A673 (cell line): Measurements from ENCODE around the gene GPR157. TPM values are rescaled to one million over a fixed set of nuclear protein-coding genes. Genes with fewer than 3 reads are reported as not detected.

Source experiments
- BruUV-seq: library from RNA; stranded (reverse); fragments of 400-500 nt; replicated peaks from 2 replicates; lab custom pipeline; 2021; lab: Mats Ljungman, UMichigan
- CTCF ChIA-PET: fragments of 300-600 bp; sonication (Branson Sonifier 250); formaldehyde crosslinking; loops from one replicate; lab custom pipeline; 2022; ENCODE audit warnings: antibody characterized with exemption; lab: Charles Lee
- POLR2A ChIA-PET: fragments of 300-600 bp; sonication (Branson Sonifier 250); formaldehyde crosslinking; loops from one replicate; lab custom pipeline; 2022; ENCODE audit warnings: antibody characterized with exemption; ENCODE audit not compliant: low non-redundant PET; lab: Charles Lee
- DNase-seq: peaks from one replicate; pipeline ENCODE4 v3.0.0-alpha.2; 2015; ENCODE audit warnings: low spot score
- H3K27ac ChIP-seq: fragments of 200-600 bp; sonication (generic); 2 replicates; pipeline ENCODE4 v1.5.1; 2016; ENCODE audit warnings: mixed run types, low read depth, mild to moderate bottlenecking, mixed read lengths, antibody characterized with exemption, low read length; ENCODE audit not compliant: poor library complexity, severe bottlenecking
- H3K27me3 ChIP-seq: fragments of 200-600 bp; sonication (generic); replicated peaks from 2 replicates; pipeline ENCODE4 v1.6.1; 2017; ENCODE audit warnings: mixed run types, low read depth, mild to moderate bottlenecking, mixed read lengths, antibody characterized with exemption, low read length; ENCODE audit not compliant: insufficient read depth, poor library complexity
- H3K36me3 ChIP-seq: fragments of 200-600 bp; sonication (generic); 2 replicates; pipeline ENCODE4 v1.6.1; 2016; ENCODE audit warnings: mixed run types, mild to moderate bottlenecking, mixed read lengths, antibody characterized with exemption, low read length; ENCODE audit not compliant: insufficient read depth, poor library complexity, severe bottlenecking
- H3K4me1 ChIP-seq: fragments of 200-600 bp; sonication (generic); 2 replicates; pipeline ENCODE4 v1.6.1; 2017; ENCODE audit warnings: mixed run types, mild to moderate bottlenecking, mixed read lengths, antibody characterized with exemption, low read length; ENCODE audit not compliant: insufficient read depth, poor library complexity, severe bottlenecking
- H3K4me3 ChIP-seq: fragments of 200-600 bp; sonication (generic); 2 replicates; pipeline ENCODE4 v1.5.1; 2016; ENCODE audit warnings: low read depth, mixed run types, mild to moderate bottlenecking, mixed read lengths, low read length; ENCODE audit not compliant: poor library complexity, severe bottlenecking
- H3K9me3 ChIP-seq: fragments of 200-600 bp; sonication (generic); 2 replicates; pipeline ENCODE4 v1.6.1; 2016; ENCODE audit warnings: mixed run types, low read depth, mild to moderate bottlenecking, mixed read lengths, antibody characterized with exemption, low read length; ENCODE audit not compliant: poor library complexity, severe bottlenecking
- EZH2 ChIP-seq: fragments of 200-600 bp; sonication (generic); IDR thresholded peaks from 2 replicates; pipeline ENCODE4 v1.6.1; 2017; ENCODE audit warnings: borderline replicate concordance, low read depth, mild to moderate bottlenecking, mixed read lengths, antibody characterized with exemption, low read length; ENCODE audit not compliant: poor library complexity, severe bottlenecking
- intact Hi-C: fragments of 100-400 bp; cut with micrococcal nuclease; formaldehyde crosslinking; loops from one replicate; pipeline ENCODE4 v1.10.0; 2022; ENCODE audit not compliant: unreplicated experiment
- total RNA-seq: library from RNA; stranded (reverse); gene quantifications from 2 replicates; pipeline ENCODE4 v1.2.3, GENCODE V29; 2021
- TF ChIP-seq, protein P1 (sequence below): fragments of 300-800, 200-600 bp; sonication (generic); conservative IDR thresholded peaks from 2 replicates; pipeline ENCODE4 v1.5.1; 2017; ENCODE audit warnings: low read depth, mild to moderate bottlenecking, antibody characterized with exemption, low read length, moderate library complexity, mixed read lengths

Gene GPR157
- total RNA-seq, 1 experiment from 2014 or later = 0.34 TPM

DNA sequence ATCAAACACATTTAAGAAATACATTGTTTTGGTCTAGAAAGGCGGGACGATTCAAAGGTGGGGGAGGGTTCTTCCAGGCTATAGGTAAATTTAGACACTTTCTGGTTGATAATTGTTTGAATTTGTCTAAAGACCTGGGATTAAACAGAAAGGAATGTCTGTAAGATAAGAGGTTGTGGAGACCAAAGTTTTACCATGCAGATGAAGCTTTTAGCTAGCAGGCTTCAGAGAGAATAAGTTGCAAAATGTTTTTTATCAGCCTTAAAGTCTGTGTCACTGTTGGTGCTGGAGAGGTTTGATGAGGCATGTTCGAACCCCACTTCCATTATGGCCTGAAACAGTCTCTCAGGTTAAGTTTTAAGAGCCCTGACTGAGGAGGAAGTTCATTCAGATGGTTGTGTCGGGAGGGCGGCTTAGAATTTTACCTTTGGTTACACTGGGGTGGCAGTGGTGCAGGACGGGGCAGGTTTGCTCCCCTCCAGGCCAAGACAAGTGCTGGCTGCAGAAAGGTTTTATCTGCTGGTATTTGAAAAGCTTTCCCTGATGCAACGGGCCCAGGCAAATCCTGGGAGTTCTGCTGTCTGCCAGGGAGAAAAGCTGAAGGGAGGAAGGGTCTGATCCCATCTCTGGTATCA is 43.5 kb downstream of the GPR157 start:
- BruUV-seq = no TSS peak
- intact Hi-C loops = no loop called here
- Histone ChIP-seq H3K27ac (no peak overlapping the region), H3K4me3 (no peak overlapping the region), H3K4me1 (no peaks in the 10 kb centered on the region), H3K9me3 (no peaks in the 10 kb centered on the region), H3K36me3 (no peaks in the 10 kb centered on the region), H3K27me3 (peaks cover 25% of the 10 kb centered on the region)
- no peak for TF ChIP-seq EZH2
- TF ChIP-seq, protein P1, sequence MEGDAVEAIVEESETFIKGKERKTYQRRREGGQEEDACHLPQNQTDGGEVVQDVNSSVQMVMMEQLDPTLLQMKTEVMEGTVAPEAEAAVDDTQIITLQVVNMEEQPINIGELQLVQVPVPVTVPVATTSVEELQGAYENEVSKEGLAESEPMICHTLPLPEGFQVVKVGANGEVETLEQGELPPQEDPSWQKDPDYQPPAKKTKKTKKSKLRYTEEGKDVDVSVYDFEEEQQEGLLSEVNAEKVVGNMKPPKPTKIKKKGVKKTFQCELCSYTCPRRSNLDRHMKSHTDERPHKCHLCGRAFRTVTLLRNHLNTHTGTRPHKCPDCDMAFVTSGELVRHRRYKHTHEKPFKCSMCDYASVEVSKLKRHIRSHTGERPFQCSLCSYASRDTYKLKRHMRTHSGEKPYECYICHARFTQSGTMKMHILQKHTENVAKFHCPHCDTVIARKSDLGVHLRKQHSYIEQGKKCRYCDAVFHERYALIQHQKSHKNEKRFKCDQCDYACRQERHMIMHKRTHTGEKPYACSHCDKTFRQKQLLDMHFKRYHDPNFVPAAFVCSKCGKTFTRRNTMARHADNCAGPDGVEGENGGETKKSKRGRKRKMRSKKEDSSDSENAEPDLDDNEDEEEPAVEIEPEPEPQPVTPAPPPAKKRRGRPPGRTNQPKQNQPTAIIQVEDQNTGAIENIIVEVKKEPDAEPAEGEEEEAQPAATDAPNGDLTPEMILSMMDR = no peak
- no peak for DNase-seq
- ChIA-PET CTCF (no interaction called here), POLR2A (no interaction called here)

DNA sequence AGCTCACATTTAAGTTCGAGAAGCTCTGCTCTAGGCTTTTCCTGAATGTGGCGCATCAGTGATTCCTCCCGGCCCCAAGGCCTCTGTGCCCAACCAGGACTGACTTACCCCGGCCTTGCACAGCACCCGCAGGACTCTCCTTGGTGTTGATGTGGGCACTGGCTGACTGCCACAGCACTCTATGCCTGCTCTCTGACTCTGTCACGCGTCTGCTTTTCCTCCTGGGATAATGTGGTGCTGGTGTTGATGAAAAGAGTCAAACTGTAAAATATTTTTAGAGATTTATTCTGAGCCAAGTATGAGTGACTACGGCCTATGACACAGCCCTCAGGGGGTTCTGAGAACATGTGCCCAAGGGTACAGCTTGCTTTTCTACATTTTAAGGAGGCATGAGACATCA is 44.0 kb downstream of the GPR157 start:
- CTCF ChIA-PET = no interaction called here
- DNase-seq = no peak
- no TSS peak for BruUV-seq
- TF ChIP-seq, protein P1 = no peak
- TF ChIP-seq EZH2 = no peak
- H3K27me3 ChIP-seq = peaks cover 24% of the 10 kb centered on the region
- intact Hi-C loops = no loop called here
- H3K9me3 ChIP-seq = no peaks in the 10 kb centered on the region
- no peaks in the 10 kb centered on the region for H3K4me1 ChIP-seq
- H3K4me3 ChIP-seq = no peak overlapping the region
- no peak overlapping the region for H3K27ac ChIP-seq
- POLR2A ChIA-PET = no interaction called here
- H3K36me3 ChIP-seq = no peaks in the 10 kb centered on the region

DNA sequence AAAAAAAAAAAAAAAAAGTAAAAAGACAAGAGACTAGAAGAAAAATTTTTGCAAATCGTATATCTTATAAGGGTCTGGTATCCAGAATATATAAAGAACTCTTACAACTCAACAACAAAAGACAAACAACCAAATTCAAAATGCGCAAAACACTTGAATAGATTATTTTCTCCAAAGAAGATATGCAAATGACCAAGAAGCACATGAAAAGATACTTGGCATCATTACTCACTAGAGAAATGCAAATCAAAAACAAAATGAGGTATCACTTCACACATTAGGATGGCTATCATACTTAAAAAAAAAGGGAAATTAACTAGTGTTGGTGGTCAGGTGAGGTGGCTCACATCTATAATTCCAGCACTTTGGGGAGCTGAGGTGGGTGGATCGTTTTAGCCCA is 47.4 kb downstream of the GPR157 start:
- BruUV-seq = no TSS peak
- TF ChIP-seq, protein P1 = no peak
- TF ChIP-seq EZH2 = no peak
- ChIA-PET CTCF (interaction anchor here (0.6 kb wide), 1 partner anchor 29 kb away, joined by 3 read pairs; no protein-coding TSS in a partner anchor), POLR2A (no interaction called here)
- Histone ChIP-seq H3K36me3 (no peaks in the 10 kb centered on the region), H3K27me3 (no peaks in the 10 kb centered on the region), H3K4me1 (no peaks in the 10 kb centered on the region), H3K4me3 (no peak overlapping the region), H3K9me3 (no peaks in the 10 kb centered on the region), H3K27ac (no peak overlapping the region)
- DNase-seq = no peak
- intact Hi-C loops = no loop called here
